ENCODE results near the gene BAZ2B.

- TF ChIP-seq CTCF (IDR thresholded peaks at IDR 0.05; ENCODE audit: insufficient read depth, low read depth, low read length): no peak
- no peak for TF ChIP-seq EZH2 (IDR thresholded peaks at IDR 0.05; ENCODE audit: insufficient read depth, low read length)
Observed at GRCh38 chr2:159639712-159640111, 23.4 kb upstream of the BAZ2B start.

Data from astrocyte (in vitro differentiated cells and primary cell).